WERI-Rb-1 (cell line): ENCODE data around the gene PLXNA4.

Source experiments
- DNase-seq: peaks from one replicate; pipeline ENCODE4 v3.0.0-alpha.2; 2020
- H3K27ac ChIP-seq: fragments of 250-450 bp; sonication (Bioruptor Pico); 2 replicates; pipeline ENCODE4 v1.5.1; 2020; ENCODE audit warnings: mild to moderate bottlenecking, moderate library complexity
- H3K27me3 ChIP-seq: fragments of 250-450 bp; sonication (Bioruptor Pico); 2 replicates; pipeline ENCODE4 v1.5.1; 2021; ENCODE audit warnings: mild to moderate bottlenecking, low read depth, moderate library complexity; ENCODE audit not compliant: insufficient read depth, severe bottlenecking
- H3K36me3 ChIP-seq: fragments of 250-450 bp; sonication (Bioruptor Pico); 2 replicates; pipeline ENCODE4 v1.5.1; 2020; ENCODE audit warnings: mild to moderate bottlenecking, moderate library complexity
- H3K4me3 ChIP-seq: 2 replicates; pipeline ENCODE4 v1.5.1; 2011; ENCODE audit warnings: low read depth, mild to moderate bottlenecking, control low read depth, low read length
- H3K9me3 ChIP-seq: fragments of 250-450 bp; sonication (Bioruptor Pico); 2 replicates; pipeline ENCODE4 v1.5.1; 2021; ENCODE audit warnings: mild to moderate bottlenecking, moderate library complexity; ENCODE audit not compliant: severe bottlenecking
- TF ChIP-seq, protein P1 (sequence below): IDR thresholded peaks from 2 replicates; pipeline ENCODE4 v1.5.1; 2011; ENCODE audit warnings: low read depth, mild to moderate bottlenecking, control low read depth, inconsistent platforms, low read length

PLXNA4 gene

DNA sequence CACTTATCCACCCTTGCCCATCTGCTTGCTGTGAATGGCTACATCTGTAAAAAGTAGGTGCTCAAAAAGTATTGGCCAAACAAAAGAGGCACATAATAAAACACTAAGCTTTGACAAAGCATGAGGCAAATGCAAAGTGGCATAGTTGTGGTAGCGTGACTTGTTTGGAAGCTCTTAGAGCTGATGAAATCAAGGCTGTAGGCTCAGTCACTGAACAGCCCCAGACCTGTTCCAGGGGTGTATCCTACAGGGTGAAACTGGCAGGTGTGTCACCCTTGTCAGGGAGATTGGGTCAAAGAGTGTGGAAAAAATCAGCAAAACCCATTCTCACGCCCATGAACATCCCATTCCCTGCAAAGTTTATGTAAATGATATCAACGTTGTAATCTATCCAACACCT is 427.4 kb downstream of the PLXNA4 start:
- Histone ChIP-seq H3K27me3 (no peaks in the 10 kb centered on the region), H3K36me3 (no peaks in the 10 kb centered on the region), H3K27ac (no peak overlapping the region), H3K4me3 (no peak overlapping the region), H3K9me3 (no peaks in the 10 kb centered on the region)
- no peak for DNase-seq
- TF ChIP-seq, protein P1, sequence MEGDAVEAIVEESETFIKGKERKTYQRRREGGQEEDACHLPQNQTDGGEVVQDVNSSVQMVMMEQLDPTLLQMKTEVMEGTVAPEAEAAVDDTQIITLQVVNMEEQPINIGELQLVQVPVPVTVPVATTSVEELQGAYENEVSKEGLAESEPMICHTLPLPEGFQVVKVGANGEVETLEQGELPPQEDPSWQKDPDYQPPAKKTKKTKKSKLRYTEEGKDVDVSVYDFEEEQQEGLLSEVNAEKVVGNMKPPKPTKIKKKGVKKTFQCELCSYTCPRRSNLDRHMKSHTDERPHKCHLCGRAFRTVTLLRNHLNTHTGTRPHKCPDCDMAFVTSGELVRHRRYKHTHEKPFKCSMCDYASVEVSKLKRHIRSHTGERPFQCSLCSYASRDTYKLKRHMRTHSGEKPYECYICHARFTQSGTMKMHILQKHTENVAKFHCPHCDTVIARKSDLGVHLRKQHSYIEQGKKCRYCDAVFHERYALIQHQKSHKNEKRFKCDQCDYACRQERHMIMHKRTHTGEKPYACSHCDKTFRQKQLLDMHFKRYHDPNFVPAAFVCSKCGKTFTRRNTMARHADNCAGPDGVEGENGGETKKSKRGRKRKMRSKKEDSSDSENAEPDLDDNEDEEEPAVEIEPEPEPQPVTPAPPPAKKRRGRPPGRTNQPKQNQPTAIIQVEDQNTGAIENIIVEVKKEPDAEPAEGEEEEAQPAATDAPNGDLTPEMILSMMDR, result no peak

DNA sequence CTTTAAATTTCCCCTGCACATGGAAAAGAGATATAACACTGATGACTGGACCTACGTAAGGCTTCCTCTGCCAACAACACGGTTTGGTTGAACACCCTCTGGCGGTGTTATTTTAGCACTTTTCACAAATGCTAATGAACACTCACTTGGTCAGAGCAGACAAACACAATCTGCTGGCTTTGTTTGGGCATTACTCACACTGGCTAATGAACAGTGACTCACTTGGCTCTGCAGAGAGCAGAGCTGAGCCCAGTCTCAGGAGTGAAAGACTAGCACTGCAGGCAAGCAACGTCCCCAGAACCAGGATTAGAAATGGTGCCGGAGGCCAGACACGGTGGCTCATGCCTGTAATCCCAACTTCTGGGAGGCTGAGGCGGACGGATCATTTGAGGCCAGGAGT is 430.8 kb downstream of the PLXNA4 start:
- DNase-seq, result peak; percentile 56
- Histone ChIP-seq H3K9me3 (no peaks in the 10 kb centered on the region), H3K4me3 (no peak overlapping the region), H3K36me3 (no peaks in the 10 kb centered on the region), H3K27me3 (no peaks in the 10 kb centered on the region), H3K27ac (no peak overlapping the region)
- TF ChIP-seq, protein P1, result no peak

DNA sequence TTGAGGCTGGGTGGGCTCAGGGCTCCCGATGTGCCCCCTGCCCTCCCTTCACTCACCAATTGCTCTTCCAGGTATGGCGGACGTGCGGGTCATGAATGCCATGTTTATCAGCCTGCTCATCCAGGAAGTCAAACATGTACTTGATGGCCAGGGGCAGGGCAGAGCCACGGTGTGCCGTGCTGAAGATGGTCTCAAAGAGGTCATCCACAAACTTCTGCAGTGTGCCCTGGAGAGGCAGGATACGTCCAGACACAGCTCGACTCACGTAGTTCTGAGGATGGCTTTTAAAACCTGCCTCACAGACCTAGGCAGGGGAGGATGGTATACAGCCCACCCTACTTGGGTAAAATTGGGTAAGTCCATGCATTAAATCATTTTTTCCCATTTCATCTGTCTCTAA is 431.2 kb downstream of the PLXNA4 start:
- Histone ChIP-seq H3K27me3 (no peaks in the 10 kb centered on the region), H3K9me3 (no peaks in the 10 kb centered on the region), H3K36me3 (no peaks in the 10 kb centered on the region), H3K27ac (no peak overlapping the region), H3K4me3 (no peak overlapping the region)
- no peak for DNase-seq
- TF ChIP-seq, protein P1, result no peak

DNA sequence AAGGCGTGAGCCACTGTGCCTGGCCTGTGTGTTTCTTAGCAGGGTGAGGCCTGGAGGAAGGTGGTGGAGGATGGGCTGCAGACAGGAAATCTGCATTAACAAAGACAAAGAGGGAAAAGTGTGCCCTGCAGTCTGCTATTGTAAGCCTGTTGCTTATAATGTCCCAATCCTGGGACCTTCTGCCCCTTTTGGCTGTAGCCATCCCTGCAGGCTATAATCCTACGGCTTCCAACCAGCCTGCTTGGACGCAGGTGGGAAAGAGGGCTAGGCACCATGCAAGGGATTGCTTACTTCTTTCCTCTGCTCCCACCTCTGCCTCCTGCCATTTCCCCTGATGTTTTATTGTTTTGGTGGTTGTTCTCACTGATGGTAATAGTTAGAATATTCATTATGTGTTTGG is 434.3 kb downstream of the PLXNA4 start:
- Histone ChIP-seq H3K27ac (peak overlapping the region; percentile 8; the same call in 1 of the 2 replicates), H3K27me3 (no peaks in the 10 kb centered on the region), H3K9me3 (no peaks in the 10 kb centered on the region), H3K36me3 (no peaks in the 10 kb centered on the region), H3K4me3 (no peak overlapping the region)
- TF ChIP-seq, protein P1, result no peak
- no peak for DNase-seq

DNA sequence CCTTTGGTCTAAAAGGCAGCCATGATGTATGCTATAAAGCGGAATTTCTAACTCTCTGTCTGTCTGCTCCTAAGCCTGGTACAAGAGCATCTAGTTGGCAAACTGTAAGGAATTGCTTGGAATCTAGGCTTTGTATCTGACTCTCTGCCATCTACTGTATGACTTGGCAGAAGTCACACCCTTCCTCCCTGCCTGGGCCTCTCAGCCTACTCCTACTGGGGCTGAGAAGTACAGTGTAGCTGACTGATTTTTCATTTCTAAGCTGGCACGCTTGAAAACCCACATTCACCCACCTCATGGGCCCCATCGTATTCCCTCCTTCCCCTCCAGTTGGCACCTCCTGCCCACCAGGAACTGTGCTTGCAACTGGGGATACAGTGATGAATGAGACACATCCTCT is 435.2 kb downstream of the PLXNA4 start:
- TF ChIP-seq, protein P1, result no peak
- Histone ChIP-seq H3K4me3 (no peak overlapping the region), H3K27ac (peak overlapping the region; percentile 69), H3K9me3 (no peaks in the 10 kb centered on the region), H3K27me3 (no peaks in the 10 kb centered on the region), H3K36me3 (no peaks in the 10 kb centered on the region)
- DNase-seq, result no peak

DNA sequence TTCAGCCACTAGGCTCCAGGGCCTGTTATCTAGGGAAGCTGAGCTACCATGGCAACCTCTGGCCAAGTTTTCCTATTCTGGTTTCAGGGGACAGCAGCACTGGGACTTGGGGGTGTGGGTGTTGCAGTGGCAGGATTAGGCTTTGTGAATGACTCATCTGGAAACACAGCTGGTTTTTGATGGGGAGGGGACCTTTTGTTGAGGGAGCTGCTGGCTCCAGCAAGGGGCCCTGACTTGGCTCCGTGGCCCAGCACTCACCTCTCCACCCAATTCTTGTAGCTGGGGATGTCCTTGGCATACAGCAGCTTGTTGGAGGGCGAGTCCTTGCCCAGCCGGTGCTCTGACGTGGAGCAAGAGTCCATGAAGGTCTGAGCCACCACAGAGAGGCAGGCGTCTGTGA is 435.9 kb downstream of the PLXNA4 start:
- Histone ChIP-seq H3K27me3 (no peaks in the 10 kb centered on the region), H3K36me3 (no peaks in the 10 kb centered on the region), H3K9me3 (no peaks in the 10 kb centered on the region), H3K27ac (peak overlapping the region; percentile 69), H3K4me3 (no peak overlapping the region)
- DNase-seq, result no peak
- TF ChIP-seq, protein P1, result no peak
